HEK293 (cell line): Measurements from ENCODE around the gene HLF.

Experiments used
- CTCF ChIA-PET: fragments of 350-600 bp; formaldehyde crosslinking; extraction: SDS; loops from one replicate; lab custom pipeline; 2021; ENCODE audit warnings: antibody characterized with exemption; lab: Yijun Ruan, JAX
- POLR2A ChIA-PET: fragments of 300-600 bp; formaldehyde crosslinking; extraction: SDS; loops from one replicate; lab custom pipeline; 2020; ENCODE audit warnings: antibody characterized with exemption, inconsistent platforms; lab: Yijun Ruan, JAX
- H3K27ac ChIP-seq: fragments of 200-500 bp; sonication (Bioruptor generic); 2 replicates; pipeline ENCODE4 v1.5.1; 2014; ENCODE audit warnings: low read depth, low read length, control low read depth, inconsistent platforms; ENCODE audit errors: extremely low read depth
- H3K36me3 ChIP-seq, 2 experiments: fragments of 200-500 bp in 1 of 2; sonication (Bioruptor generic) in 1 of 2; 1 replicate in 1 of 2; 2 replicates in 1 of 2; pipeline ENCODE4 v1.5.1; 2014 to 2017; ENCODE audit warnings: inconsistent platforms in 2 of 2, low read length in 2 of 2; ENCODE audit not compliant: control insufficient read depth in 2 of 2, insufficient read depth in 1 of 2
- H3K4me1 ChIP-seq: fragments of 200-500 bp; sonication (Bioruptor generic); 2 replicates; pipeline ENCODE4 v1.5.1; 2014; ENCODE audit warnings: mild to moderate bottlenecking, low read length, inconsistent platforms; ENCODE audit not compliant: control insufficient read depth, insufficient read depth
- H3K4me3 ChIP-seq: 2 replicates; pipeline ENCODE4 v1.5.1; 2011; ENCODE audit warnings: low read depth, mild to moderate bottlenecking, control low read depth, low read length, moderate library complexity
- H3K9me3 ChIP-seq: fragments of 200-500 bp; sonication (Bioruptor generic); 2 replicates; pipeline ENCODE4 v1.5.1; 2014; ENCODE audit warnings: low read depth, low read length, inconsistent platforms; ENCODE audit not compliant: control insufficient read depth, insufficient read depth
- BCL11A ChIP-seq: fragments of 450-650 bp; formaldehyde crosslinking; IDR thresholded peaks from 2 replicates; pipeline ENCODE4 v1.5.1; 2016; ENCODE audit warnings: low read depth, missing biosample characterization, missing genetic modification characterization
- GLI4 ChIP-seq: fragments of 450-650 bp; formaldehyde crosslinking; IDR thresholded peaks from 2 replicates; pipeline ENCODE4 v1.5.1; 2016; ENCODE audit warnings: missing biosample characterization, missing genetic modification characterization
- HOXA7 ChIP-seq: sonication (generic); formaldehyde crosslinking; IDR thresholded peaks from 2 replicates; pipeline ENCODE4 v1.8.1; 2022; ENCODE audit warnings: missing genetic modification reagents, borderline replicate concordance
- IKZF3 ChIP-seq: fragments of 450-650 bp; IDR thresholded peaks from 2 replicates; pipeline ENCODE4 v1.5.0; 2018; ENCODE audit warnings: missing biosample characterization, mild to moderate bottlenecking, missing genetic modification characterization, moderate library complexity
- KLF9 ChIP-seq: fragments of 450-650 bp; formaldehyde crosslinking; IDR thresholded peaks from 2 replicates; pipeline ENCODE4 v1.5.1; 2016; ENCODE audit warnings: missing biosample characterization, missing genetic modification characterization, low read depth
- TSHZ1 ChIP-seq: fragments of 450-650 bp; formaldehyde crosslinking; IDR thresholded peaks from 2 replicates; pipeline ENCODE4 v1.5.1; 2016; ENCODE audit warnings: missing biosample characterization, missing genetic modification characterization, borderline replicate concordance
- WT1 ChIP-seq: fragments of 450-650 bp; formaldehyde crosslinking; IDR thresholded peaks from 2 replicates; pipeline ENCODE4 v1.5.1; 2016; ENCODE audit warnings: missing biosample characterization, missing genetic modification characterization
- YY2 ChIP-seq: fragments of 450-650 bp; formaldehyde crosslinking; IDR thresholded peaks from 2 replicates; pipeline ENCODE4 v1.5.1; 2016; ENCODE audit warnings: missing biosample characterization, missing genetic modification characterization
- ZBTB11 ChIP-seq: fragments of 450-650 bp; formaldehyde crosslinking; conservative IDR thresholded peaks from 2 replicates; pipeline ENCODE4 v1.5.1; 2016; ENCODE audit warnings: low read depth, missing biosample characterization, missing genetic modification characterization
- ZBTB21 ChIP-seq: fragments of 450-650 bp; formaldehyde crosslinking; IDR thresholded peaks from 2 replicates; pipeline ENCODE4 v1.5.1; 2017; ENCODE audit warnings: missing biosample characterization, missing genetic modification characterization
- ZBTB8A ChIP-seq: fragments of 450-650 bp; formaldehyde crosslinking; IDR thresholded peaks from 2 replicates; pipeline ENCODE4 v1.5.1; 2016; ENCODE audit warnings: missing biosample characterization, missing genetic modification characterization
- ZEB2 ChIP-seq: fragments of 450-650 bp; formaldehyde crosslinking; IDR thresholded peaks from 2 replicates; pipeline ENCODE4 v1.5.1; 2016; ENCODE audit warnings: missing biosample characterization, missing genetic modification characterization
- ZNF10 ChIP-seq: fragments of 450-650 bp; formaldehyde crosslinking; IDR thresholded peaks from 2 replicates; pipeline ENCODE4 v1.5.1; 2017; ENCODE audit warnings: missing biosample characterization, missing genetic modification characterization
- ZNF138 ChIP-seq: fragments of 450-650 bp; formaldehyde crosslinking; IDR thresholded peaks from 2 replicates; pipeline ENCODE4 v1.5.1; 2016; ENCODE audit warnings: missing biosample characterization, missing genetic modification characterization, borderline replicate concordance
- ZNF146 ChIP-seq: fragments of 450-650 bp; formaldehyde crosslinking; IDR thresholded peaks from 2 replicates; pipeline ENCODE4 v1.5.1; 2016; ENCODE audit warnings: missing biosample characterization, missing genetic modification characterization
- ZNF16 ChIP-seq: fragments of 450-650 bp; formaldehyde crosslinking; IDR thresholded peaks from 2 replicates; pipeline ENCODE4 v1.5.1; 2016; ENCODE audit warnings: low read depth, missing biosample characterization, missing genetic modification characterization
- ZNF19 ChIP-seq: fragments of 450-650 bp; formaldehyde crosslinking; IDR thresholded peaks from 2 replicates; pipeline ENCODE4; 2016; ENCODE audit warnings: missing biosample characterization, missing genetic modification characterization, low read depth
- ZNF266 ChIP-seq: fragments of 450-650 bp; formaldehyde crosslinking; IDR thresholded peaks from 2 replicates; pipeline ENCODE4 v1.5.1; 2016; ENCODE audit warnings: missing biosample characterization, missing genetic modification characterization, low read depth
- ZNF274 ChIP-seq, 2 experiments: fragments of 200-500 bp in 1 of 2; fragments of 450-650 bp in 1 of 2; sonication (Bioruptor generic) in 1 of 2; formaldehyde crosslinking in 1 of 2; IDR thresholded peaks; 2 replicates each; pipeline versions ENCODE4 v1.5.1 to v1.6.1; 2014 to 2016; ENCODE audit warnings: borderline replicate concordance in 1 of 2, inconsistent platforms in 1 of 2, low read length in 1 of 2, missing biosample characterization in 1 of 2, missing genetic modification characterization in 1 of 2
- ZNF292 ChIP-seq: fragments of 450-650 bp; formaldehyde crosslinking; IDR thresholded peaks from 2 replicates; pipeline ENCODE4 v1.5.1; 2016; ENCODE audit warnings: low read depth, missing biosample characterization, missing genetic modification characterization, borderline replicate concordance
- ZNF302 ChIP-seq: fragments of 450-650 bp; formaldehyde crosslinking; IDR thresholded peaks from 2 replicates; pipeline ENCODE4 v1.5.1; 2016; ENCODE audit warnings: missing biosample characterization, missing genetic modification characterization, low read depth
- ZNF335 ChIP-seq: fragments of 450-650 bp; formaldehyde crosslinking; conservative IDR thresholded peaks from 2 replicates; pipeline ENCODE4 v1.5.1; 2016; ENCODE audit warnings: missing biosample characterization, missing genetic modification characterization
- ZNF394 ChIP-seq: fragments of 450-650 bp; formaldehyde crosslinking; IDR thresholded peaks from 2 replicates; pipeline ENCODE4 v1.5.1; 2016; ENCODE audit warnings: missing biosample characterization, missing genetic modification characterization, mild to moderate bottlenecking, moderate library complexity, borderline replicate concordance
- ZNF398 ChIP-seq: fragments of 450-650 bp; formaldehyde crosslinking; IDR thresholded peaks from 2 replicates; pipeline ENCODE4 v1.5.1; 2017; ENCODE audit warnings: missing biosample characterization, missing genetic modification characterization
- ZNF514 ChIP-seq: fragments of 450-650 bp; formaldehyde crosslinking; IDR thresholded peaks from 2 replicates; pipeline ENCODE4 v1.5.1; 2016; ENCODE audit warnings: missing biosample characterization, missing genetic modification characterization
- ZNF677 ChIP-seq: fragments of 450-650 bp; IDR thresholded peaks from 2 replicates; pipeline ENCODE4 v1.5.0; 2018; ENCODE audit warnings: missing biosample characterization, mild to moderate bottlenecking, missing genetic modification characterization, moderate library complexity
- ZNF768 ChIP-seq: fragments of 450-650 bp; formaldehyde crosslinking; IDR thresholded peaks from 2 replicates; pipeline ENCODE4 v1.5.1; 2018; ENCODE audit warnings: missing biosample characterization, mild to moderate bottlenecking, missing genetic modification characterization

HLF gene

GRCh38 chr17:55332296-55333041, 67.7 kb downstream of the HLF start:
- TF ChIP-seq KLF9, result no peak
- TF ChIP-seq WT1 (tag by site-specific recombination), result no peak
- TF ChIP-seq ZNF266, result no peak
- TF ChIP-seq ZBTB11 (tag by site-specific recombination), result no peak
- TF ChIP-seq BCL11A (tag by site-specific recombination), result no peak
- TF ChIP-seq YY2, result no peak
- TF ChIP-seq ZNF302 (tag by site-specific recombination), result no peak
- no peak for TF ChIP-seq ZNF138 (tag by site-specific recombination)
- no peak for TF ChIP-seq ZNF16 (tag by site-specific recombination)
- TF ChIP-seq ZNF677 (tag by site-specific recombination), result no peak
- TF ChIP-seq ZBTB21, result no peak
- no peak for TF ChIP-seq IKZF3 (tag by site-specific recombination)
- no peak for TF ChIP-seq ZNF514 (tag by site-specific recombination)
- no peak for TF ChIP-seq ZNF398 (tag by site-specific recombination)
- TF ChIP-seq ZNF146 (tag by site-specific recombination), result no peak
- Histone ChIP-seq H3K36me3 (no peaks in the 10 kb centered on the region), H3K4me3 (no peak overlapping the region), H3K27ac (no peak overlapping the region), H3K9me3 (no peaks in the 10 kb centered on the region), H3K4me1 (0 out of 2 replicates have a peak, but pooled peaks cover 3% of the 10 kb centered on the region)
- ChIA-PET CTCF (no interaction called here), POLR2A (no interaction called here)

- CTCF ChIA-PET, result interaction anchor here (0.7 to 1.1 kb wide), 2 partner anchors 9 to 23 kb away, joined by 3 to 4 read pairs; no protein-coding TSS in a partner anchor
- POLR2A ChIA-PET, result no interaction called here
- TF ChIP-seq ZNF677 (tag by site-specific recombination) (no peak), ZNF292 (no peak), GLI4 (no peak), TSHZ1 (tag by site-specific recombination) (no peak), ZEB2 (tag by site-specific recombination) (no peak), ZBTB8A (tag by site-specific recombination) (no peak), ZNF274 (IDR thresholded peaks at IDR 0.05; ENCODE audit: low read length) (no peak), ZNF274 (tag by site-specific recombination; IDR thresholded peaks at IDR 0.05; ENCODE audit: borderline replicate concordance) (no peak), HOXA7 (CRISPR knock-in tag) (no peak), ZNF768 (tag by site-specific recombination) (no peak), ZNF10 (tag by site-specific recombination) (no peak), ZNF394 (tag by site-specific recombination) (no peak), ZNF19 (tag by site-specific recombination) (no peak), ZNF335 (no peak)
Observed at GRCh38 chr17:55334285-55334684, 69.5 kb downstream of the HLF start.

More at GRCh38 chr17:55334285-55334684, 69.5 kb downstream of the HLF start:
- Histone ChIP-seq H3K36me3 (no peaks in the 10 kb centered on the region), H3K4me1 (0 out of 2 replicates have a peak, but pooled peaks cover 3% of the 10 kb centered on the region), H3K27ac (no peak overlapping the region), H3K9me3 (no peaks in the 10 kb centered on the region), H3K4me3 (no peak overlapping the region)
